Erythroblast (primary cell): ENCODE results near the gene SERINC5.
"Not testable (repeated sequence)": the region's sequence is repeated elsewhere in the genome, so short reads cannot be mapped to it uniquely, and the experiment has no call there.

Experiments
- DNase-seq, 2 experiments: peaks; one replicate each; lab custom pipeline; 2025; lab: John Stamatoyannopoulos, UW
- GATA1 ChIP-seq: IDR thresholded peaks from 2 replicates; pipeline ENCODE4 v1.6.1; 2011; ENCODE audit warnings: low read depth, mild to moderate bottlenecking, control low read depth, low read length, moderate library complexity
- POLR2A ChIP-seq: IDR thresholded peaks from 2 replicates; pipeline ENCODE4 v1.6.1; 2011; ENCODE audit warnings: mild to moderate bottlenecking, low read length

SERINC5 gene

DNA sequence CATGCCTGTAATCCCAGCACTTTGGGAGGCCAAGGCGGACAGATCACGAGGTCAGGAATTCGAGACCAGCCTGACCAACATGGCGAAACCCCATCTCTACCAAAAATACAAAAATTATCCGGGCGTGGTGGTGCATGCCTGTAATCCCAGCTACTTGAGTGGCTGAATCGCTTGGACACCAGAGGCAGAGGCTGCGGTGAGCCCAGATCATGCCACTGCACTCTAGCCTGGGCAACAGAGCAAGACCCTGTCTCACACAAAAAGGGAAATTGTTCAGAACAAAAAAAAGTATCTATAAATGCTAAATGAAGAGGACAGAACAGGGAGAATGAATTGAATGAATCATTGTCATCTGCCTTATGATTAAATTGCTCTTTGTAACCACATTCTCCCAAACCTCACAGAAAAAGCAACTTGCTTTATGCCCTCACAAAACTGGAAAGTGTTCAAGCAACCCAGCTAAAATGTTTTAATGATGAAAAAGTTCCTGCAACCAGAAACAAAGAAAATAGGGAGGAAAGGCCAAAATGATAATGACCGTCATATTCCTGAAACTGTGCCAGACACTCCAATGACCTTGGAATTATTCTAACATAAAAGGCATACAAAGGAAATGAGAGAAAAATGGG lies 83.7 kb downstream of the SERINC5 start:
- no peak for DNase-seq
- TF ChIP-seq GATA1 (no peak), POLR2A (no peak)

DNA sequence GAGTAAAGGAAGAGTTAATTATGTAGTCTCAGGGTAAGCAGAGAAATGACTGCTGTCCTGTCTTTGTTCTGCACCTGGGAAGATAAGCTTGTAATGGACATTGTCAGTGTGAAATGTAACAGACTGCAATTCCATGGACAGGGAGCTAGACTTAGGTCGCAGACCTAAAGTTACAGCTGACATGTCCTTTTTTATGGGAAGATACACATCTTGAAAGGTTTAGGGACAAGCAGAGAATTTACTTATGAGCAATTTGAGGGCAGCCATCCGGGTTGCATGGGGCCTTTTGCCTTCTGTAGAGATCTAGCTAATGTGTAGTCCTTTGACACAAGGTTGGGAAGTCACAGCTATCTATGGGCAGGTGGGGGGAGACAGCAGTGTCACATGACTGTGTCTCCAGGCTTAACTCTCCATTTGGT lies 85.7 kb downstream of the SERINC5 start:
- TF ChIP-seq POLR2A = no peak
- TF ChIP-seq GATA1 = no peak
- DNase-seq = no peak

DNA sequence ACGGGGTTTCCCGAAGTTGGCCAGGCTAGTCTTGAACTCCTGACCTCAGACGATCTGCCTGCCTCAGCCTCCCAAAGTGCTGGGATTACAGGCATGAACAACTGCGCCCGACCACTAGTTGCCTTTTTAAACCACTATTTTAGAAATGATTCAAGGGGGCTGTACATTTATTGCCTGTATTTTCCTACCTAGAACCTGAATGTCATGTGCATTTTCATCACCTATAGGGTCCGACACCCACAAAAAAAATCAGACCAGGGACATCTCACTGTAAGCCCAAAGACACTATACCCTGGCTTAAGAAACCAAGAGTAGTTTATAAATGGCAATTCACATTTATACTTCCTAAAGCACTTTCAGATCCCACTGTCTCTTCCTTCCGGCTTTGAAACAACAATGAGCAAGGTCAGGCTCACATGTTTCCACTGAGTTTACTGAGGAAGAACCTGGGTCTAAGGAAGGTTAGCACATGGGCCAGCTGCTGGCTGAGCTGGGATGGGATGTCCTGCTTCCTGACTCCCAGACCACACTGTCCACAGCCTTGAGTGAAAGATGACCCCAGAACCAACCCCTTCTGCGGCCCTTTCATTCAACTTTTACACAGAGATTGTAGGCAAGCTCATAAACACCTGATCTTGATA lies 87.3 kb downstream of the SERINC5 start:
- TF ChIP-seq GATA1 (no peak), POLR2A (no peak)
- DNase-seq = no peak

DNA sequence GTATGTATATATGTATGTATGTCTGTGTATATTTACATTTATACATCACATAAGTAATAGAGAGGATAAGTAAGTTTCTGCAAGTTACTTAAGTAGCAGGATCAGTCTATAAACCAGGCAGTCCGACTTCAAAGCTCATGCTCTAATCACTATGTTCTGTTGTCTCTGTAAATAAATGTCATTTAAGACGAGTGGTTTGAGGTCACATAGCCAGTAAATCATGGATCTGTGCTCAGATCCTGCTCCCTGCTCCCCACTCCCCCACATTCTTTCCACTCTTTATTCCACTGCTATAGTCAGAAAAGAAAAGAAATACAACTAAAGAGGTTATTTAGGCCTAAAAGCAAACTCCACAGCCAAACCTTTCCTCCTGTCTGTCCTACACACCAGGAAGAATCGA lies 90.4 kb downstream of the SERINC5 start:
- DNase-seq = no peak
- TF ChIP-seq POLR2A = no peak
- no peak for TF ChIP-seq GATA1

DNA sequence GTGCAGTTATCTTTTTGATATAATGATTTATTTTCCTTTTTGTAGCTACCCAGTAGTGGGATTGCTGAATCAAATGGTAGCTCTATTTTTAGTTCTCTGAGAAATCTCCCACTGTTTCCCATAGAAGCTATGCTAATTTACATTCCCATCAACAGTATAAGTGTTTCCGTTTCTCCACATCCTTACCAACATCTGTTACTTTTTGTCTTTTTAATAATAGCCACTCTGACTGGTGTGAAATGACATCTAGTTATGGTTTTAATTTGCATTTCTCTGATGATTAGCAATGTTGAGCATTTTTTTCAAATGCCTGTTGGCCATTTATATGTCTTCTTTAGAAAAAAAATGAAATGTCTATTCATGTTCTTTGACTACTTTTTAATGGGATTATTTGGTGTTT lies 94.7 kb downstream of the SERINC5 start:
- TF ChIP-seq GATA1 (no peak), POLR2A (no peak)
- DNase-seq = no peak

DNA sequence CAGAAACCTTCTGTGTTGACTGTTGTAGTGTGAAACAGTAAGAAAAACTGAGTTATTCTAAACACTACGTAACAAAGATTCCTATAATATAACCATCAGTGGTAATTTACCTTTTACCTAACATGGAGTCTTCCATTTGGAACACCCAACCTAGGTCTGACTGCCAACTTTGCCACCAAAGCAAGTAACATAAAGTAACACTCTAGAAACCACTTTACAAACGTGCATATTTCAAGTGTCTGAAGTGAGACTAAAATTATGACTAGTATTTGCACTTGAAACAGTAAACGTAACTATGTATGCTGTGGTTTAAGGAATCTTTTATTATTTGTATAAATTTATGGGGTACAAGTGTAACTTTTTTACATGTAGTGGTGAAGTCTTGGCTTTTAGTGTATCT lies 95.6 kb downstream of the SERINC5 start:
- DNase-seq = no peak

DNA sequence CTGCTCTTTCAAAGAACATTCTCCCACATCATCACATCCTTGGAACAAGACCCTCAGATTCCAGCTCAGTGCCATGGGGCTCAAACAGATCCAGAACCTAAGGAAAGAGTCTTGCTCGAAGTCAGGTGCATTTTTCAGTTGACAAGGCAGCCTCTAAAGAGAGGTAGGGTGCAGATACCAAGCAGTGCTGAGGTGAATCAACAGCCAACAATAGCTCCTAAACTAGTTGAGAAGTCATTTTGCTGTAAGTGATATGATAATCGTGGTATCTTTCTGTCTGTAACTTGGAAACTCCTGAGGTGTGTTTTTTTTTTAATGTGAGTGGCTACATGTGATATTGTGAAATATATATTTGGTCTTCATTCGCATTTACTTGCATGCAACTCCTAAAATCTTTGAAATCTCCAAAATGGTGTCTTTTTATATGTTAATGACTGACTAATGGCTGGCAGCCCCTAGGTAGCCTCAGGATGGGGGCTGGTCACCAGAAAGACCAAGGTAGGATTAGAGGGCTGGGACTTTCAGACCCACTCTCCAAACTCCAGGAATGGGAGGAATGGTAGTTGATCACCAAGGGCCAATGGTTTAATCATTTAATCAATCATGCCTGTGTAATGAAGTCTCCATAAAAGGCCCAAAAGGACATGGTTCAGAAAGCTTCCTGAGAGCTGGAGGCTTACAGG lies 96.6 kb downstream of the SERINC5 start:
- DNase-seq = no peak
- TF ChIP-seq POLR2A (no peak), GATA1 (no peak)

More for the DNA sequence above, 95.6 kb downstream of the SERINC5 start:
- no peak for TF ChIP-seq GATA1
- no peak for TF ChIP-seq POLR2A

DNA sequence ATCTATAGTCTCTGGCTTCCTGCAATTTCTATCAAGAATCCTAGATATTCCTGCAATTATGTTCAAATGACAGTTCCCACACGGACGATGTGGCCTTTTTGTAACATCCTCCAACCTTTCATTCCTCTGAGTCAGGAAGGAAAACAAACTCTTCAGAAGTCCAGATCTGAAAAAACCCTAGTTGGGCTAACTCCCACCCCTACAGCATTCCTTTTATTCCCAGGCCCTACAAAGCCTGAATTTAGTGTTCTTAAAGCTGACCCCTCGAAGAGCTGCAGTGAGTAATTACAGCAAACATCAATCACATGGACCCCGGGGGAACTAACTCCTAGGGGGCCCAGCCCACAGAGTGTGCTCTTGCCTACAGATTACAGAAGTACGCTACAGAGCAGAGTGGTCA lies 99.7 kb downstream of the SERINC5 start:
- no peak for DNase-seq
- TF ChIP-seq GATA1 (no peak), POLR2A (no peak)

DNA sequence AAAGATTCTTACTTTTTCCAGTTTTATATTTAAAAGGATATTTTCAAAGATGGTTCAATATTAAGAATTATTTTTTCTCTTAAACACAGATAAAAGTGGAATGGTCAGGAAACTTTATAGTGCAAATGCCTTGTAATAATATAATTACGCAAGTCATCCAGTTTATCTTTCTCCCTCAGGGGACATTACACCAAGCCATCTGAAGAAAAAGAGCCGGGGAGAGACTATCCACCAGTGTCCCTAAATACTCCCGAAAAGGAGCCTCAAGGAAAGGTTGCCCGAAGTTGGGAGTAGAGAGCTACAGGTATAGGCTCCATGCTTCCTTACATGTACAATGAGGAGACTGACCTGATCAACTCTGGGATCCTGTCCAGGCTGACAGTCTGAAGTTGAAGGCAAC lies 101.1 kb downstream of the SERINC5 start:
- TF ChIP-seq GATA1 (no peak), POLR2A (no peak)

DNA sequence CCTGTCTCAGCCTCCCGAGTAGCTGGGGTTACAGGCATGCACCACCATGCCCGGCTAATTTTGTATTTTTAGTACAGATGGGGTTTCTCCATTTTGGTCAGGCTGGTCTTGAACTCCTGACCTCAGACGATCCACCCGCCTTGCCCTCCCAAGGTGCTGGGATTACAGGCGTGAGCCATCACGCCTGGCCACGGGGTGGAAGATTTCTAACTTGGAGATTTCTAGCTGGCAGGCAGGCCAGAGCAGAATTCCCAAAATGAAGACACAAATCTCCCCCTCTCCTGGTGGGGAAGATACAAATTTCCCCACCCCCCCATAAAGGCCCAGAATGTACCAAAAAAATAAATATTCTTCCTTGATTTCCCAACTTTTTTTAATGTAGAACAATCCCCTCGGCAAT lies 101.6 kb downstream of the SERINC5 start:
- not testable (repeated sequence) for DNase-seq

More for the DNA sequence above, 101.1 kb downstream of the SERINC5 start:
- peak in 1 of 2 experiments; percentile 15 for DNase-seq

DNA sequence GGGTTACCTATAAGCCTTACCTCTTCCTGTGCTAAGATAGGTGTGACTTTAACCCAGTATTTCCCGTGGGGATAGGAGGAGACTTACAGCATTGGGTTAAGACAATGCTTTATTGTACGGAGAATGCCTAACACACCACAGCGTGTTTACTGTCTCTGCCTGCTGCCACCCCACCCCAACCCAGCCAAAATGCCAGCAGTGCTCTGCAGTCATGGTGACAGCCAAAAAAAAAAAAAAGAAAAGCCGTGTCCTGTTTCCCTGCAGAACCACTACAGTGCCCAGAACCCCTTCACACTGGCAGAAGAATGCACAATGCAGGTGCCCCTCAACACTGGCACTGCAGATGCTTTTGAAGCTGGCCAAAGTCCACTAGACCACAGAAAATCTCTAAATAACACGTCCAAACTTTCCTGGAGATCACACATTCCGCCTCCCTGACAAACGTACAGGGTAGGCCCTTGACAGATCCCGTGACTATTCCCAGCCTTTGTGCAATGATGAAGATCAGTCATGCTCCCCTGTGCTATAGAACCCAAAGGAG lies 102.2 kb downstream of the SERINC5 start:
- no peak for DNase-seq
- TF ChIP-seq GATA1 (no peak), POLR2A (no peak)

DNA sequence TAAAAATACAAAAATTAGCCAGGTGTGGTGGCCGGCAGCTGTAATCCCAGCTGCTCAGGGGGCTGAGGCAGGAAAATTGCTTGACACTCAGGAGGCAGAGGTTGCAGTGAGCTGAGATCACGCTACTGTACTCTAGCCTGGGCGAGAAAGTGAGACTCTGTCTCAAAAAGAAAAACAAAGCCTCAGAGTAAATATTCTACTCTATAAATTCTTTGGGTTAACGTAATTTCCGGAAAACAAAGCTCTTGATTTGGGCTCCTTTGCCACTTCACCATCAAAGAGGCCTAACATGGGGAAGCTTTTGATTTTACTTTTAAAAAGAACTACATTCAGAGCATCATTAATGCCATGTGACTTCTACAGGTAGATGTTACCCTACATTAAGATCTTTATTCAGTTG lies 103.1 kb downstream of the SERINC5 start:
- DNase-seq = no peak
- TF ChIP-seq POLR2A (no peak), GATA1 (no peak)

DNA sequence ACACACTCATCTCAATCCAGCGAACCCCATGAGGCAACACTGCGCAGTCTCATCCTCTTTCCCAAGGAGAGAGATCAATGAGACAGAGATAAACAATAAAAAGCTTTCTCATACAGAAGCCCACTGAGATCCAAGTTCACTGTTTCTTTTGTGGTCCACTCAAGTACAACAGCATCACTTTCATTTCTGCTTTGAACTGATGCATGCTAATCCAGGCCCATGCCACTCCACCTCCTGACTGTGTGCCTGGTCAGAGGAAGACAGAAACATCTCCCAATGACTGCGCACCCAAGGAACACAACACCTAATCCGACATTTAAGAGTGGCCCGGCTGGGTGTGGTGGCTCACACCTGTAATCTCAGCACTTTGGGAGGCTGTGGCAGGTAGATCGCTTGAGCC lies 104.0 kb downstream of the SERINC5 start:
- no peak for TF ChIP-seq POLR2A
- no peak for TF ChIP-seq GATA1
- DNase-seq = no peak

DNA sequence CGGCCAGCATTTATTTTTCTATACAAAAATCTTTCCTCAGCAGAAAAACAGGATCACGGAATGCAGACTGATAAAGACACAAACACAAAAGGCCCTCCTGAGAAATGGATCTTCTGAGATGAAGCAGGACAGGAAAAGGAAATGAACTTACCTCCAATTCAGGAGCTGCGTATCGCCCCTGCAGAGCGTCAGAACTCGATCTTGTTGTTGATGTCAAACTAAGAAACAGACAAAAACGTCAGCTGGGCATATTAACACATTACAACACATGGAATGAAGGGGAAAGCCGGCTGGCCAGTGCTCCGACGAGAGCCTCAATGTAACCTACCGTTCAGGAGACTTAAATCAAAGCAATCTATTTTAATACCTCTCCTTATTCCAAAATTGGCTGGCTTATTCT lies 105.1 kb downstream of the SERINC5 start:
- TF ChIP-seq GATA1 = no peak
- TF ChIP-seq POLR2A = no peak
- no peak for DNase-seq
